ENCODE data around the gene LGALS9. TPM values are rescaled to one million over a fixed set of nuclear protein-coding genes. Genes with fewer than 3 reads are reported as not detected.
"Not testable (repeated sequence)": the region's sequence is repeated elsewhere in the genome, so short reads cannot be mapped to it uniquely, and the experiment has no call there.

The LGALS9 gene
- total RNA-seq, 1 experiment from 2014 or later = 1.6 TPM

DNA sequence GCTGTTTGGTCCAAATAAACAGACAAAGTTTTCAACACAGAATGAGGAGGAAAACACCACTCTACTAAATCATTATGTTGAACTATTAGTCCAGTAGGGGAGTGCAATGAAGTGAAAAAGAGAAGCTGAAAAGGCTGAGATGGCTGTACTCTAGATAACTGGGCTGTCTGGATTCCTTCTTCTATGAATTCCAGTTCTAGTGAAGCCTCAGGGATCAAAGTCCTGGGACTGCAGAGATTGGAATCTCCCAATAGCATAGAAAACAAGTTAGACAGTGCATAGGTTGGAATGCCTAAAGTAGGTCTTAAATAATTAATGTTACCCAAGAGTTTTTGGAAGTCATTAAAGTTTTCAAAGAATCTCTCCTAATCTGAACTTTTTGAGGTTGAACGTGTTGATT is 59.9 kb downstream of the LGALS9 start:
- ATAC-seq (no peak), DNase-seq (ENCODE audit: low read depth, low spot score) (no peak)
- no peak overlapping the region for H3K27ac ChIP-seq (ENCODE audit: low read length)
- H3K36me3 ChIP-seq (ENCODE audit: control insufficient read depth, insufficient read depth, low read length) = no peaks in the 10 kb centered on the region
- BruUV-seq (replicated peaks) = no TSS peak
- TF ChIP-seq SIN3A (IDR thresholded peaks at IDR 0.05; ENCODE audit: borderline replicate concordance, insufficient read depth, low read depth, low read length) (no peak), TCF7L2 (IDR thresholded peaks at IDR 0.05; ENCODE audit: low read depth, low read length) (no peak), CTCF (IDR thresholded peaks at IDR 0.05) (no peak), POLR2AphosphoS5 (IDR thresholded peaks at IDR 0.05; ENCODE audit: low read depth, low read length) (no peak)
- TF ChIP-seq, protein P1, sequence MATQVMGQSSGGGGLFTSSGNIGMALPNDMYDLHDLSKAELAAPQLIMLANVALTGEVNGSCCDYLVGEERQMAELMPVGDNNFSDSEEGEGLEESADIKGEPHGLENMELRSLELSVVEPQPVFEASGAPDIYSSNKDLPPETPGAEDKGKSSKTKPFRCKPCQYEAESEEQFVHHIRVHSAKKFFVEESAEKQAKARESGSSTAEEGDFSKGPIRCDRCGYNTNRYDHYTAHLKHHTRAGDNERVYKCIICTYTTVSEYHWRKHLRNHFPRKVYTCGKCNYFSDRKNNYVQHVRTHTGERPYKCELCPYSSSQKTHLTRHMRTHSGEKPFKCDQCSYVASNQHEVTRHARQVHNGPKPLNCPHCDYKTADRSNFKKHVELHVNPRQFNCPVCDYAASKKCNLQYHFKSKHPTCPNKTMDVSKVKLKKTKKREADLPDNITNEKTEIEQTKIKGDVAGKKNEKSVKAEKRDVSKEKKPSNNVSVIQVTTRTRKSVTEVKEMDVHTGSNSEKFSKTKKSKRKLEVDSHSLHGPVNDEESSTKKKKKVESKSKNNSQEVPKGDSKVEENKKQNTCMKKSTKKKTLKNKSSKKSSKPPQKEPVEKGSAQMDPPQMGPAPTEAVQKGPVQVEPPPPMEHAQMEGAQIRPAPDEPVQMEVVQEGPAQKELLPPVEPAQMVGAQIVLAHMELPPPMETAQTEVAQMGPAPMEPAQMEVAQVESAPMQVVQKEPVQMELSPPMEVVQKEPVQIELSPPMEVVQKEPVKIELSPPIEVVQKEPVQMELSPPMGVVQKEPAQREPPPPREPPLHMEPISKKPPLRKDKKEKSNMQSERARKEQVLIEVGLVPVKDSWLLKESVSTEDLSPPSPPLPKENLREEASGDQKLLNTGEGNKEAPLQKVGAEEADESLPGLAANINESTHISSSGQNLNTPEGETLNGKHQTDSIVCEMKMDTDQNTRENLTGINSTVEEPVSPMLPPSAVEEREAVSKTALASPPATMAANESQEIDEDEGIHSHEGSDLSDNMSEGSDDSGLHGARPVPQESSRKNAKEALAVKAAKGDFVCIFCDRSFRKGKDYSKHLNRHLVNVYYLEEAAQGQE (IDR thresholded peaks at IDR 0.05; ENCODE audit: insufficient read depth in 1 of 2, low read depth in 2 of 2, low read length in 1 of 2) = no peak
- ChIA-PET CTCF (no interaction called here), POLR2A (no interaction called here)
- no peaks in the 10 kb centered on the region for H3K4me1 ChIP-seq (ENCODE audit: control insufficient read depth, insufficient read depth, low read length)
- intact Hi-C loops (cut with micrococcal nuclease; ENCODE audit: unreplicated experiment) (no loop called here), in situ Hi-C loops (cut with HindIII; ENCODE audit: low pct_unique_long_range_greater_than_20kb, low sequenced_read_pairs) (no loop called here)
- H3K9me3 ChIP-seq (ENCODE audit: control insufficient read depth, insufficient read depth, low read depth, low read length) = 0 out of 2 replicates have a peak, but pooled peaks cover 3% of the 10 kb centered on the region
- no peak overlapping the region for H3K4me3 ChIP-seq (ENCODE audit: low read depth in 2 of 2, low read length in 2 of 2)
- no peaks in the 10 kb centered on the region for H3K27me3 ChIP-seq (ENCODE audit: control insufficient read depth, insufficient read depth, low read length)

DNA sequence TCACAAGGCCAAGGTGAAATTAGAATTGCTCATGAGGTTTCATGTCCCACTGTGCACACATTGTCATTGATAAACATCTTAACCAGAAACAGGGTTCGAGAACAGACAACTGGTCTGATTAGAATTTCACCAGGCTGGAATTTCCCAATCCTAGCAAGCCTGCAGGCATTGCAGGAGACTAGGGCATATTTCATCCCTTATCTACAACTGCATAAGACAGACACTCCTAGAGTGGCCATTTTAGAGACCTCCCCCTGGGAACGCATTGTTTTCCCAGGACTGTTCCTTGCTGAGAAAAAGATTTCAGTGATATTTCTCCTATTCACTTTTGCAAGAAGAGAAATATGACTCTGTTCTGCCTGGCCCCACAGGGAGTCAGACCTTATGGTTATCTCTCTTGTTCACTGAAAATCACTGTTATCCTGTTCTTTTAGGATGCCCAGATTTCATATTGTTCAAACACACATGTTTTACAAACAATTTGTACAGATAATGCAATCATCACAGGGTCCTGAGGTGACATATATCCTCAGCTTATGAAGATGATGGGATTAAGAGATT is 64.3 kb downstream of the LGALS9 start:
- H3K4me1 ChIP-seq (ENCODE audit: control insufficient read depth, insufficient read depth, low read length); DNase-seq (ENCODE audit: low read depth, low spot score); in situ Hi-C loops (cut with HindIII; ENCODE audit: low pct_unique_long_range_greater_than_20kb, low sequenced_read_pairs); intact Hi-C loops (cut with micrococcal nuclease; ENCODE audit: unreplicated experiment); H3K36me3 ChIP-seq (ENCODE audit: control insufficient read depth, insufficient read depth, low read length); POLR2A ChIA-PET; BruUV-seq (replicated peaks); H3K9me3 ChIP-seq (ENCODE audit: control insufficient read depth, insufficient read depth, low read depth, low read length); ATAC-seq; CTCF ChIA-PET; H3K27me3 ChIP-seq (ENCODE audit: control insufficient read depth, insufficient read depth, low read length); H3K27ac ChIP-seq (ENCODE audit: low read length); H3K4me3 ChIP-seq (ENCODE audit: low read depth in 2 of 2, low read length in 2 of 2): not testable (repeated sequence)

Other genes with a start within 250 kb of the LGALS9 start
- gene KSR1, start 174.7 kb upstream of the LGALS9 start, total RNA-seq (2021; ENCODE audit: unreplicated experiment) = 21.7 TPM
- gene NOS2, start 169.3 kb downstream of the LGALS9 start, total RNA-seq (2021; ENCODE audit: unreplicated experiment) = 0.08 TPM

Data from Panc1 (cell line).